Vagina (tissue), 2 donors: ENCODE results near the gene KCTD10. TPM values are rescaled to one million over a fixed set of nuclear protein-coding genes. Genes with fewer than 3 reads are reported as not detected.

ENCODE experiments used
- DNase-seq, 2 donors: peaks; one replicate each; pipeline ENCODE4 v3.0.0-alpha.2; 2017; ENCODE audit errors: extremely low spot score in 2 of 2
- H3K27ac ChIP-seq: fragments of 200-600 bp; sonication (generic); one replicate; pipeline ENCODE4 v1.5.1; 2019
- H3K27me3 ChIP-seq: fragments of 200-600 bp; sonication (generic); one replicate; pipeline ENCODE4 v1.5.1; 2019
- H3K36me3 ChIP-seq, 2 donors: fragments of 200-600 bp; sonication (generic); one replicate each; pipeline ENCODE4 v1.5.1; 2017 to 2019
- H3K4me1 ChIP-seq: fragments of 200-600 bp; sonication (generic); one replicate; pipeline ENCODE4 v1.5.1; 2019
- H3K4me3 ChIP-seq, 2 donors: fragments of 200-600 bp; sonication (generic); 1 replicate in 1 of 2; 2 replicates in 1 of 2; pipeline ENCODE4 v1.5.1; 2016 to 2019
- H3K9me3 ChIP-seq: fragments of 200-600 bp; sonication (generic); one replicate; pipeline ENCODE4 v1.5.1; 2019
- POLR2A ChIP-seq, 2 donors: fragments of 450-650 bp; IDR thresholded peaks; one replicate each; pipeline ENCODE4 v1.6.1; 2017; ENCODE audit warnings: antibody characterized with exemption in 2 of 2, mild to moderate bottlenecking in 2 of 2, moderate library complexity in 2 of 2
- POLR2AphosphoS5 ChIP-seq, 2 donors: sonication (generic); formaldehyde crosslinking; IDR thresholded peaks; one replicate each; pipeline ENCODE4 v1.9.0; 2017; ENCODE audit warnings: antibody characterized with exemption in 2 of 2, mild to moderate bottlenecking in 2 of 2, low read depth in 1 of 2; ENCODE audit not compliant: insufficient read depth in 1 of 2
- intact Hi-C: fragments of 100-400 bp; cut with DNase I; formaldehyde crosslinking; loops from one replicate; pipeline ENCODE4 v1.15.1; 2023
- total RNA-seq: library from RNA; depleted of rRNA; stranded (reverse); fragments of >200 nt; gene quantifications from one replicate; pipeline ENCODE4 v1.2.3, GENCODE V29; 2016
- TF ChIP-seq, protein P1 (sequence below), 3 experiments: fragments of 450-650 bp in 2 of 3; fragments of 200-600 bp in 1 of 3; sonication (generic) in 1 of 3; IDR thresholded peaks; one replicate each; pipeline ENCODE4 v1.5.1; 2017 to 2019; ENCODE audit warnings: antibody characterized with exemption in 3 of 3, mild to moderate bottlenecking in 2 of 3, moderate library complexity in 2 of 3

KCTD10 gene
- total RNA-seq, 1 donor from 2014 or later: 86.2 TPM

DNA sequence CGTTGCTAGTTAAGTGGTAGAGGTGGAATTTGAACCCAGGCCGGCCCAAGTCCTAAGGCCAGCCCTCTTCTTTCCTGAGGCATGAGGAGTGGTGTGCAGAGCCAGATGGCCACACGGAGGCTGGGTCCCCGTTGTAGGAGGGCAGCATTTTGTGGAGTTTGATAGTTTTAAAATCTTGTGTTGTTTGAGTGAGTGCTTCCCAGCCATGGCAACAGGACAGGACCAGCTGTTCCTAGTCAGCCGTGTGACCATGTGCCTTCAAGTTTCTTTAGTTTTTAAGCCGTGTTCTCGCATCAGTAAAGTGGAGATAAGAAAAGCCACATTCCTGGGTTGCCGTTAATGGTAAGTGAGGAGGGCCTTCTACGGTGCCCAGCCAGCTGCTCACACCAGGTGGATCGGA lies 44.7 kb upstream of the KCTD10 start:
- Histone ChIP-seq H3K27ac (no peak overlapping the region), H3K36me3 (peaks cover 6 to 79% of the 10 kb centered on the region in 2 donors), H3K4me3 (no peak overlapping the region), H3K4me1 (no peaks in the 10 kb centered on the region), H3K27me3 (no peaks in the 10 kb centered on the region), H3K9me3 (no peaks in the 10 kb centered on the region)
- no peak for DNase-seq
- TF ChIP-seq POLR2A (IDR thresholded peaks at IDR 0.05) (no peak), POLR2AphosphoS5 (IDR thresholded peaks at IDR 0.05; ENCODE audit: insufficient read depth in 1 of 2, low read depth in 1 of 2) (no peak)
- TF ChIP-seq, protein P1, sequence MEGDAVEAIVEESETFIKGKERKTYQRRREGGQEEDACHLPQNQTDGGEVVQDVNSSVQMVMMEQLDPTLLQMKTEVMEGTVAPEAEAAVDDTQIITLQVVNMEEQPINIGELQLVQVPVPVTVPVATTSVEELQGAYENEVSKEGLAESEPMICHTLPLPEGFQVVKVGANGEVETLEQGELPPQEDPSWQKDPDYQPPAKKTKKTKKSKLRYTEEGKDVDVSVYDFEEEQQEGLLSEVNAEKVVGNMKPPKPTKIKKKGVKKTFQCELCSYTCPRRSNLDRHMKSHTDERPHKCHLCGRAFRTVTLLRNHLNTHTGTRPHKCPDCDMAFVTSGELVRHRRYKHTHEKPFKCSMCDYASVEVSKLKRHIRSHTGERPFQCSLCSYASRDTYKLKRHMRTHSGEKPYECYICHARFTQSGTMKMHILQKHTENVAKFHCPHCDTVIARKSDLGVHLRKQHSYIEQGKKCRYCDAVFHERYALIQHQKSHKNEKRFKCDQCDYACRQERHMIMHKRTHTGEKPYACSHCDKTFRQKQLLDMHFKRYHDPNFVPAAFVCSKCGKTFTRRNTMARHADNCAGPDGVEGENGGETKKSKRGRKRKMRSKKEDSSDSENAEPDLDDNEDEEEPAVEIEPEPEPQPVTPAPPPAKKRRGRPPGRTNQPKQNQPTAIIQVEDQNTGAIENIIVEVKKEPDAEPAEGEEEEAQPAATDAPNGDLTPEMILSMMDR (IDR thresholded peaks at IDR 0.05): no peak
- intact Hi-C loops: loop anchor here (10.0 kb wide), 1 partner anchor 253 kb away; no protein-coding TSS in a partner anchor

DNA sequence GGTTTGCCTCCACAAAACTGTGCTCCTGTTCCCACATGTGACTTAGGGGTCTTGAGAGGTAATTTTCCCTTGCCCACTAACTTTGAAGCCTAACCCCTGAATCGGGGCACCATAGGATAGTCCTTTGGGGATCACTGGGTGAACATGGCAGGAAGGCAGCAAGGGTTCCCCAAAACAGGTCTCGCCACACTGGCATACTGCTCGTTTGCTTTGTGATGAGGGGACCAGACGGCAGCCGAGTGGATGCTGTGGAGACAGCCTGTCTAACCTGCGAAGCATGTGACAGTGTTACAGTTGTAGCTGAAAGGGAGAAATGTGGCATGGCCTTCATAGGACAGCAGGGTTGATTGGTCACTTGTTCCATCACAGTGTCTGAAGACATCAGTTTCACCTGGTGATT lies 42.7 kb upstream of the KCTD10 start:
- TF ChIP-seq, protein P1 (IDR thresholded peaks at IDR 0.05): no peak
- TF ChIP-seq POLR2AphosphoS5 (IDR thresholded peaks at IDR 0.05; ENCODE audit: insufficient read depth in 1 of 2, low read depth in 1 of 2) (no peak), POLR2A (IDR thresholded peaks at IDR 0.05) (no peak)
- Histone ChIP-seq H3K27ac (no peak overlapping the region), H3K4me1 (no peaks in the 10 kb centered on the region), H3K36me3 (peaks cover 6 to 73% of the 10 kb centered on the region in 2 donors), H3K27me3 (no peaks in the 10 kb centered on the region), H3K4me3 (no peak overlapping the region), H3K9me3 (no peaks in the 10 kb centered on the region)
- intact Hi-C loops: loop anchor here (10.0 kb wide), 1 partner anchor 255 kb away; no protein-coding TSS in a partner anchor
- no peak for DNase-seq

DNA sequence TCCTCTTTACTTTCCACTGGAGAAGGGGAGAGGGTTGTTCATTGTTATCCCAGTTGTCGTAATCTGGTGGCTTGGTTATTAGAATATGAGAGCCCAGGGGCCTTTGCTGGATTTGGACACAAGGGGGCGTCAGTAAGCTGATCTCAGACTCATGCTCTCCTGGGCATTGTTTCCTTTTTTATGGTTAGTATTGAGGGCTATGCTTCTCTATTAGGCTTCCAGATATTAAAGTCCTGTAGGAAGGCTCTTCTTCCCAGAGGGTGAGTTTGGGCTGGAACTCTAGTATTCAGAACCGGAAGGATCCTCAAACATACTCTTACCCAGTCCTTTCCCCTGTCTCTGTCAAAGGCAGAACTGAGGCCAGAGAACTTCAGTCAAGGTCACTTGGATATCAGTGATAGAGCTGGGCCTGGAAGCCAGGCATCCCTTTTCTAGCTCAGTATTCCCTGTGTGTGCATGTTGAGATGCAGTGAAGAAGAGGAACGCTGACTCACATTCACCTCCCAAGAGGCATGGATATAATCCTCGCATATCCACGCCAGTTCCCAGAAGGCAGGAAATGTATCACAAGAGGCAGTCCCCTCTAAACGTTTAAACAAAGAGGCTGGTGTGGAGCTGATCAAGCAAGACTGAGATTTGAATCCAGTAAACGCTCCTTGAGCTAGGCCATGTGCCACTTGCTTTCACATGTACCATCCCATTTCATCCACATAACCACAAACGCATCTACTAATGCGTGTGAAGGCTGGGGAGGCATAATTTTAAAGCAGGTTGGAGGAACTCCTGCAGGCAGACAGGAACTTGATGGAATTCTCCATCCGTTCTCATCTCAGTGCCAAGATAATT lies 41.9 kb upstream of the KCTD10 start:
- no peaks in the 10 kb centered on the region for H3K9me3 ChIP-seq
- H3K4me1 ChIP-seq: no peaks in the 10 kb centered on the region
- H3K27me3 ChIP-seq: no peaks in the 10 kb centered on the region
- no peak for DNase-seq
- intact Hi-C loops: no loop called here
- peaks cover 8 to 70% of the 10 kb centered on the region in 2 donors for H3K36me3 ChIP-seq
- no peak overlapping the region for H3K4me3 ChIP-seq
- H3K27ac ChIP-seq: no peak overlapping the region
- TF ChIP-seq POLR2A (IDR thresholded peaks at IDR 0.05) (no peak), POLR2AphosphoS5 (IDR thresholded peaks at IDR 0.05; ENCODE audit: insufficient read depth in 1 of 2, low read depth in 1 of 2) (no peak)
- TF ChIP-seq, protein P1 (IDR thresholded peaks at IDR 0.05): peak; percentile 15 to 65 (median 31)

DNA sequence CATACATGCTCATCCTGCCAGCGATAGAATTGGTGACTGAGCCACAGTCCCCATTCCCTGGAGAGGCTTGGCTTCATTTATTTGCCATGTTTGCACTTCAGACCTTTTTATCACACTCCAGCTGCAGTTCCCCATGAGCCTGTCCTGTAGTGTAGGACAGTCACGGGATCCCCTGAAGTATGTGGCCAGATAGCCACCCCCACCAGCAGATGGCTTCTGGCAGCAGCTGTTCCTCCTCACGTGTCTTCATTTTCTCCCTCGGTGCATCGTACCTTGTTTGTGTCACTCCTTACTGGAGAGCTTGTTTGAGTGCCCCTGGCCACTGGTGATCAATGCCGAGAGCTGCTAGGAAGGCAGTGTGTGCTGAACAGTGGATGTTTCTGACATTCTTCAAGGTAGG lies 40.5 kb upstream of the KCTD10 start:
- intact Hi-C loops: no loop called here
- DNase-seq: no peak

More for the DNA sequence above, 40.5 kb upstream of the KCTD10 start:
- TF ChIP-seq POLR2A (IDR thresholded peaks at IDR 0.05) (no peak), POLR2AphosphoS5 (IDR thresholded peaks at IDR 0.05; ENCODE audit: insufficient read depth in 1 of 2, low read depth in 1 of 2) (no peak)
- TF ChIP-seq, protein P1 (IDR thresholded peaks at IDR 0.05): no peak
- peaks cover 7 to 73% of the 10 kb centered on the region in 2 donors for H3K36me3 ChIP-seq
- H3K9me3 ChIP-seq: no peaks in the 10 kb centered on the region
- H3K4me1 ChIP-seq: no peaks in the 10 kb centered on the region
- H3K27me3 ChIP-seq: no peaks in the 10 kb centered on the region
- no peak overlapping the region for H3K27ac ChIP-seq
- no peak overlapping the region for H3K4me3 ChIP-seq
